HG03066 (cell line): ENCODE data around the gene ARHGEF28.
A peak's percentile ranks its signal among the peaks of the same experiment; 100 is the strongest.

Experiments
- ATAC-seq: cut with Tn5 transposase; IDR thresholded peaks from one replicate; pipeline ENCODE4 v1.9.1; 2021; ENCODE audit warnings: low read depth; ENCODE audit not compliant: unreplicated experiment

ARHGEF28 gene

GRCh38 chr5:73770172-73771025 lies 144.4 kb downstream of the ARHGEF28 start:
- ATAC-seq: no peak

GRCh38 chr5:73774924-73775323 lies 148.9 kb downstream of the ARHGEF28 start:
- ATAC-seq: no peak

GRCh38 chr5:73776405-73776804 lies 150.4 kb downstream of the ARHGEF28 start:
- ATAC-seq: no peak

GRCh38 chr5:73777192-73777591 lies 151.2 kb downstream of the ARHGEF28 start:
- no peak for ATAC-seq

GRCh38 chr5:73780302-73781080 lies 154.5 kb downstream of the ARHGEF28 start:
- ATAC-seq: no peak

GRCh38 chr5:73781107-73781768 lies 155.2 kb downstream of the ARHGEF28 start:
- ATAC-seq: no peak

- ATAC-seq: no peak
Measured at GRCh38 chr5:73783828-73784227, 157.8 kb downstream of the ARHGEF28 start.

- ATAC-seq: no peak
Measured at GRCh38 chr5:73786043-73786831, 160.2 kb downstream of the ARHGEF28 start.

GRCh38 chr5:73789851-73790281 lies 163.9 kb downstream of the ARHGEF28 start:
- ATAC-seq: no peak

- ATAC-seq: no peak
Measured at GRCh38 chr5:73791389-73791788, 165.4 kb downstream of the ARHGEF28 start.

GRCh38 chr5:73792687-73793320 lies 166.8 kb downstream of the ARHGEF28 start:
- peak; percentile 79 for ATAC-seq

- ATAC-seq: no peak
Measured at GRCh38 chr5:73793911-73794310, 167.9 kb downstream of the ARHGEF28 start.

- no peak for ATAC-seq
Measured at GRCh38 chr5:73796164-73797131, 170.5 kb downstream of the ARHGEF28 start.

- ATAC-seq: no peak
Measured at GRCh38 chr5:73797132-73797510, 171.1 kb downstream of the ARHGEF28 start.

- ATAC-seq: no peak
Measured at GRCh38 chr5:73799401-73799972, 173.5 kb downstream of the ARHGEF28 start.

GRCh38 chr5:73801686-73802085 lies 175.7 kb downstream of the ARHGEF28 start:
- no peak for ATAC-seq

GRCh38 chr5:73805449-73805848 lies 179.5 kb downstream of the ARHGEF28 start:
- ATAC-seq: no peak

- no peak for ATAC-seq
Measured at GRCh38 chr5:73808911-73809310, 182.9 kb downstream of the ARHGEF28 start.
